Activated CD8-positive, alpha-beta memory T cell treated with anti-CD3 and anti-CD28 coated beads, Interleukin-2, amount 50 U/mL, for 4 hours (primary cell): ENCODE results near the gene SNPH.

Experiments
- DNase-seq: peaks from one replicate; pipeline ENCODE4 v3.0.0-alpha.2; 2020

The SNPH gene

DNA sequence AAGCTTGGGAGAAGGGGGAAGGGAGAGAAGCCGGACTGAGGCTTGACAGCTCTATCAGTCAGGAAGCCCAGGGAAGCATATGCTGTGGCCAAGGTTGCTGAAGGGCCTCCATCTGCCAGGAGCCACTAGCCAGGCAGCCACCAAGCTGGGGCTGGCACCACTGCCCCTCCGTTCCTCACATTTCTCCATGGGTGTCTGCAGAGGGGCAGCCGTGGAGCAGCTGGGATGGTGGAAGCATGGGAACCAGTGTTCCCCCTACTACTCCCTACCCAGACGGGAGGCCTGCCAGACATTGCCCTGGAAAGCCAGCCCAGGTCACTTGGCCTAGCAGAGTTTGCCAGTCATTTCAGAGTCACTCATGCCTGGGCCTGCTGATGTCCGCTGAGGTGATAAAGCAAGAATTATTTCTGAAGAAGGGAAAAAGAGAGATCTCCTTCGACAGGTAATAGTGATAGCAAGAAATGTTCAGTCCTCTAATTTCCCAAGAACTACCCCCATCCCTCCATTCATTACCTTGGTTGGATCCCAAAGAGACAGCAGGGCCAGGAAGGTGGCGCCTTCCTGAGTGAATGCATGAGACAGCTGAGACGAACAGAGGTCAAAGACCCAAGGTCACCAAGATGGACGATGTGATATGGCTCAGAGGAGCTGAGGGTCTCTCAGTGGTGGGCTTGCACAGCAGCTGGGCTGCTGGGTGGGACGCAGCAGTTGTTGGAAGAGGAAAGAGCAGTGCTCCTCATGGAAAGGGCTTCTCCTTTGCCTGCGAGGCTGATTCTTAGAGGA, 21.9 kb downstream of the SNPH start:
- DNase-seq: no peak

DNA sequence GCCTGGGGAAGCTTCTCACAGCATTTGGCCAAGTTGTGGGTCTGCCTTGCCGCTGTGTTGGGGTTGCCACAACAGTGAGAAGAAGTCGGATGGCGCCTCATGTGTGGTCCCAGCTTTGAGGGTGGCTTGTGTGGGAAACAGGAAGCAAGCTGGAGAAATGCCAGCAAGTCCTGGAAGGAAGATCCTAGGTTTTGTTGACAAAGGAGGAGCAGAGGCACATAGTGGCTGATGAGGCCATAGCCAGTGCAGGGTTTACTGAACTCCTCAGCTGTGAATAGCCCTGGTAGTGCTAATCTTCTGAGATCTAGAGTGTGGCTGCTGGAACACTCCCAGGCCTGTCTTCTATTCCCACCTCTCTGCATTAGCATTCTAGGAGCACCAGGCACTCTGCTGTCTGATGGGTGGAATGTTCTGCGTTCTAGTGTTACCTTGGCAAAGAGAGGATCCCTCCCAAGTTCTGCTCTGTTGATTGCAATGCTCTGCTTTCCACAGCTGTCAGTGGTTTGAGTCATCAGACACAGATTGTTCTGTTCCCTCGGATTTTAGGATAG, 25.2 kb downstream of the SNPH start:
- no peak for DNase-seq

DNA sequence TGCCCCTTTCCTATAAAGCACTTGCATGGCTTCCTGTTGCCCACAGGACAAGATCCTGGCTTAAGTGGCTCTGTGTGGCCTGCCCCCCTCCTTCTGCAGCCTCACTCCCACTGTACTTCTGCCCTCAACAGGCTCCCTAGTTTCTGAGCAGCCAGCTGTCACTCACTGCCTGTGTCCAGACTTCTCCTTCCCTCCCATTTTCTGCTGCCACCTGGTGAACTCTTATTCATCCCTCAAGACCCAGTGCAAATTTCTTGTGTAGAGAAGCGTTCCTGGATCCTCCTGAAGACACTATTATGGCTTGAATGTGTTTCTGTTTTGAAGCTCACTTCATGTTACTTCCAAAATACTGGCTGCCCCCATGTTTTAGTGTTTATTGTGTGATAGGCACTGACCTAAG, 26.5 kb downstream of the SNPH start:
- no peak for DNase-seq

DNA sequence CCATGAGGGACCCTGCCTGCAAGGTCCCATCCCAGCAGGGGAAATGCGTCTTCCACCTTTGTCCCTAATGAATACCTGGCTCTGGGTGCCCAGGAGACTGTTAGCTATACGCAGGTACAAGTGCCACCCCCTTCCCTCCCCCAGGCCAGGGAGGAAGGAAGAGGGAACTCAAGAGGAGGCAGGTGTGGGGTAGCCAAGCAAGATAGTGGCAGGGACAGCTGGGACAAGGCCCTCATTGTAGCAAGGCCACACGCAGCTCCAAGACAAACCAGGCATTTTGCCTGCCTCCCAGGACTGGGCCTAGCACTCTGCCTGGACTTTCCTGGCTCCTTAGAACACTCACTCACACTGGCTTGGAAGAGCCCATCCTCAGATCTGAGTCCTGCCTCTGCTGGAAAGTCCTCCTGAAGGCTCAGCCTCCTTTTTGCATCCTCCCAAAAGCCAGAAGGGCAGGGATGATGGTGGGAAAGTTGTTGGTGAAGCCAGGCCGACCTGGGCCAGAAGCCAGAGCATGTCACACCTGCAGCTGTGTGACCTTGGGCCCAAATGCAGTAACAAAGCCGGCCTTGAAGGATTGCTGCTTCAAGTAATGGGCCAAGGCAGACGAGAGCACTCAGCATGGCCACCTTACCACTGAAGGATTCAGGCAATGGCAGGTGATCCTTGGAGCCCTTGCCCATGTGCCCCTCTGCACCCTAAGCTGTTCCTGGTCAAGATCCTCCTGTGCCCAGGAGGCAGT, 27.7 kb downstream of the SNPH start:
- no peak for DNase-seq

DNA sequence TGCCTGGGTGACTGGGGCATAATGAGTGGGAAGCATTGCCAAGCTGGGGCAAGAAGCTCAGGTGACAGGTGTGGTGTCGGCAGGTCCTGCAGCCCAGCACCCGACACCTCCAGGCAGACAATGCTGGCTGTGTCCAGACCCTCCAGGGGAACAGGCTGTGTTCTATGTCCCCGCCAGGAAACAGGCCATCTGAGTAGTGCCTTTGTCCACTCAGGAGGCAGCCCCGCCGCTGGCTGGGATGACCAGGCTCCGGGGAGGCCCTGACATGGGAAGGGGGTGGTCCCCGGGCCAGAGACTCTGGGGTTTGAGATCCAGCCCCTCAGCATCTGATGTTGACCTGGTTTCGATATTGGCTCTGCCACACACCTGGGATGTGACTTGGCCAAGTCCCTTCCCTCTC, 28.4 kb downstream of the SNPH start:
- DNase-seq: no peak

DNA sequence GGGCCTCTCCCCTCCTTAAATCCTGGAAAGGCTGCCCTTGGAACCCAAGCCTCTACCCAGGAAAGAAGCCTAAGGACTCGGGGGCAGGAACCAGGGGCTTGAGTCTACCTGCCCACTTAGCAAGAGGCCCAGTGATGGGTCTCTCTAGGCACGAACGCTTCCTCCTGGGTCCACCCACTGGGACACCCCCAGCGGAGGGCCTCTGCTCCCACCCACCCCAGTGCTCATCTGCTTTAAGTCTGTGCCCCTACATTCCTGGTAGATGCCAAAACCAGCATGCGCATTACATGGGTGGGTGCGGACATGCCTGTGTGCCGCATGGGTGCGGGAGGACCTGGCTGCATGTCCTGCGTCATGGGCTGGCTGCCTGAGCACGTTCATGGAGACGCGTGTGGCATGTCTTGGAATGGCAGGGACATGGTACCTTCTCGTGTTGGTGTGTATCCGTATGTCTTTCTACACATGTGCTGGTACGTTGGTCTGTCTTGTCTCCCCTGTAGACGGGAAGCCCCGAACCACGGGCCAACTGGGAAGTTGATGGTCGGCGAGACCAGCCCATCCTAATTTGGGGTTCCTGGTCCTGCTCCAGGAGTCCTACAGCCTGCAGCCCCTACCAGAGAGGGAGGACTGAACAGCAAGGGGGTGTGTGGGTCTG, 29.3 kb downstream of the SNPH start:
- DNase-seq: no peak

DNA sequence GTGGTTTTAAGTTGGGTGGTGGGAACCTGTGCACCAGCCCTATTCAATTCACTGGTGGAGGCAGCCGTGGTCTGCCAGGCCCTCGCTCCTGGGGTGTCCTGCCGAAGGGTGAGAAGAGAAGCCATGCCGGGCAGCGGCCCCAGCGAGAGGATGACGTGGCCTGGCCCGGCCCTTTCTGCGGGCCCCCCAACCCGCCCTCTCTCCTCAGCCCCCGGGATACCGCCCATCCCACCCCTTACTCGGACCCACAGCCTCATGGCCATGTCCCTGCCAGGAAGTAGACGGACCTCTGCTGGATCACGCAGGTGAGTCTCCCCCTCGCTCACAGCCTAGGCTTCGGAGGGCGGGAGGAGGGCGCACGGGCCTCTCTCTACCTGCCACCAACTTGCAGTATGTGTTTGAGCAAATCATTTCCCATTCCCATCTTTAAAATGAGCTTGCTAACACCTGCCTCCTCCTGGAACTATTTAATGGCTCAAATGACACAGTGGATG, 30.1 kb downstream of the SNPH start:
- no peak for DNase-seq

DNA sequence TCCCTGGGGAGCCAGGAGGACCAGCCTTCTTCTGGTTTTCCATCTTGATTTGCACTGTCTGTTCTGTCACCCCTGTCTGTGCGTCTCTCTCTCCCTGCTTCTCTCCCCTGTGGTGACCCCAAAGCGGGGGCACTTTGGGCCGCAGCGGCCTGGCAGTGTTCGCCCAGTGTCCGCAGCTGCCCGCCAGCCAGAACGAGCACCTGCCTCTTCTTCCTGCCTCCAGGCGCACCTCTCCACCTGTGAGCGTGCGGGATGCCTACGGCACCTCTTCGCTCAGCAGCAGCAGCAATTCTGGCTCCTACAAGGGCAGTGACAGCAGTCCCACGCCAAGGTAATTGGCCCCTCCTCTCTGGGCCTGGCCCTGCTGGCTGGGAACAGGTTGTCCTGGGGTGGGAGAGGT, 30.8 kb downstream of the SNPH start:
- DNase-seq: no peak

DNA sequence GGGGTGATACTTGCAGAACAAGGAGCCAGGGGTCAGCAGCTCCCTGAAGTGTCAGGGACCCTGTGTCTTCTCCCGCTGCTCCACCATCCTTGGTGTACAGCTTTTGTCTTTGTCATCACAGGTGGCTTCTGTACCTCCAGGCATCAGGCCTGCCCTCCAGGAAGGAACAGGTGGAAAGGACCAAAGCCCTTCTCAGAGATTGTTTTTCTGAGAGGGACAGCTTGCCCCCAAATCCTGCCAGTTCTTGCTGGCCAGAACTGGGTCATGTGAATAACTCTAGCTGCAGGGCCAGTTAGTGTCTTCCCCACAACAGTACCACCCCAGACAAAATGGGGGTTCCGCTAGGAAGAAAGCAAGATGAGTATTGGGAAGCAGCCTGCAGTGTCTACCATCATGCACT, 31.4 kb downstream of the SNPH start:
- DNase-seq: no peak

DNA sequence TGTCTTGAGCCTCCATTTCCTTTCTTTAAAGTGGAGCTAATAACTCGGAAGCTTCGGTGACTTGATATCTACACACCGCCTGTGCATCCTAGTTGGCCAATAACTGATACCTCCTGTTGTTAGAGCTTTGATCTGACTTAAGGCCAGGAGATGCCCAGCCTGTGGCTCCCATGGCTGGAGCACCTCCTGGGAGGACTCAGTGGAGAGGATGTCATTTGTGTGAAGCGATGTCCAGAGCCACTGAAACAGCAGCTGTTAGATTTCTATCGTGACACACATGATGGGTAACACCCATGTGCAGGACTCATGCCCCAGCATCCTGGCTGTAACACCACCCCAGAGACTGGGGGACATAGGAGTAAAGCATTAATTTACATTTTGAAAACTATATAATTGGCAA, 32.1 kb downstream of the SNPH start:
- DNase-seq: no peak

DNA sequence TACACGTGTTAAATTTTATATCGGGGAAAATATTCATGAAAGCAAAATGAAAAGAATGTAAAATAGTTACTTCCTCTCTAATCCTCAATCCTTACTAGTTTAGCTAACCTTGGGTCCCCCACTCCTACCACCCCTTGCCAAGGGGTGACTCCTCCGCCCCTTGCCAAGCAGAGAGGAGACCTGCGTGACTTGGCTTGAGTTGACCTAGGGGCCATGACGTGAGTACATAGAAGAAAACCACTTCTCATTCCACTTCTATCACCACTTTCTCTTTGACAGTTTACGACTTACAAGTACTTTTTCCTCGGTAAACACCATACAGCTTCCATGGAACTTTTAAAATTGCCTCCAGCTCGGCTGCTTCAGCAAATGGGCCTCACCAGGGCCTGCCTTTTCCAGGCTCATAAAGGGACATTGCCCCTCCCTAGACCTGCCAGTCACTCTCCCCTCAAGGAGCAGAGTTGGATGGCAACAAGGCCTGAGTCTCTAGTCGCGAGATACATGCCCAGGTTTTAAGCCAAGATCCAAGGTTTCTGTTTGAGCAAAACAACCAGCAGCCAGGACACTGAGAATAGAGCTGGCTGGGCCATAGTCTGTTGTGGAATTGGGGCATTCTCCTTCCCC, 32.9 kb downstream of the SNPH start:
- no peak for DNase-seq

DNA sequence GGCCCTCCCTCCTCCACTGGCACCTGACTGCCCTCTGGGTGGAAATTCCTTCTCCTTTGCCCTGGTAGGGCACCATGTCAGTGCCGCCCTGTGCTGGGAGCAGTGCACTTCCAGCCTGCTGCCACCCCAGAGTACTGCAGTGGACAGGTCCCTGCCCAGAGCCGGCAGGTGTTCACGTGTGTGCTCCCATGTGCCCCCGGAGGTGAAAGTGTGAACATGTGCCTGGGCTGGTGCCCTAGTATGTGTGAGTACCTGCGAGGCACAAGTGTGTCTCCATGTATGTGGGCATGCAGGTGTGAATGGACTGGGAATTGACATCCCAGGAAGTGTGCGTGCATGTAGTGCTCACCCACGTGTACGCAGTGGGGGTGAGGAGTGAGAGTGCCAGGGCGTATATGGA, 33.4 kb downstream of the SNPH start:
- DNase-seq: peak; percentile 36

DNA sequence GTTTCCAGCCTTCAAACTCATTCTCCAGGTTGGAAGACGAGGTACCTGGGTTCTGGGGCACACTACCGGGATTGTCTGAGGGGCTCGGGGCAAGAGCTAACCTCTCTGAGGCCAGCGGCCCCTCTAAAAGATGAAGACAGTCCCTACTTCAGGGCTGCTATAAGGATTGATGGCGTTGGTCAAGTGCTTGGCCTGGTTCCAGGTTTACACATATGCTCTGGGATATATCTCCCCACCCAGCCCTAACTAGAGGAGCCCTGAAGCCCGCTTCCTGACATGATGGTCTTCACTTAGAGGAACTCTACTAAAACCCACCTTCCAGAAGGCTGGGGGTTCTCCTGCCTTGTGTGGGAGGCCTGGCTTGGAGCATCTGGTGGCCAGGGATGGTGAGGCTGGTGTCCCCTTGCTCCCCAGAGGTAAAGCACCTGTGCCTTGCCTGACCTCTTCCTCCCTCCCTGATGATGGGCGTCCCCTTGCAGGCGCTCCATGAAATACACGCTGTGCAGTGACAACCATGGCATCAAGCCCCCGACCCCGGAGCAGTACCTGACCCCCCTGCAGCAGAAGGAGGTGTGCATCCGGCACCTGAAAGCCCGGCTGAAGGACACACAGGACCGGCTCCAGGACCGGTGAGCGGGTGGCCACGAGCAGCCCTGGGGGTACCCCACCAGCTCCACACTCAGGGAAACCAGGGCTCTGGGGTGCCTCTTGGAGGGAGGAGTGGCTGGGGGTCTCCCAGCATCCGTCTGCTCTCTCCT, 34.2 kb downstream of the SNPH start:
- DNase-seq: no peak

DNA sequence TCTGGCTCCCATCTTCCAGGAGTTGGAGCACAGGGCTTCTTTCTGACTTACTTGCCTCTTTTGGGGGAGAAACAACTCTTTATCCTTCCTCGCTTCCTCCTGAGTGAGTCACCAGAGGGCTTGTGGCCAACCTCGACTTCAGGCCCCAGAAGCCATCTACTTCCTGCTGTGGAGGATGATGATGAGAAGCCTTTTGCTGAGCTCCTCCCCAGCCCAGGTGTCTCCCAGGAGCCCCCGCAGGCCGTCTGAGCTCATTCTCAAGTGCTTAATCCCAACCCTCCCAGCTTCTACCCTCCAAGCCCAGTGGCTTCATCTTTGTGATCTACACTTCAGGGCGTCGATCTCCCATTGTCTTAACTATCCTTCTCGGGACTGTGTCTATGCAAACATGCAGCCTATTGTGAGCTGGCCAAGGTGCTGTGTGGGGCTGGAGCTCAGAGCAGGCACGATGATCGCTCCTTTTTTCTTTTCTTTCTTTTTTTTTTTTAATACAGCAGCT, 35.0 kb downstream of the SNPH start:
- DNase-seq: peak; percentile 60

DNA sequence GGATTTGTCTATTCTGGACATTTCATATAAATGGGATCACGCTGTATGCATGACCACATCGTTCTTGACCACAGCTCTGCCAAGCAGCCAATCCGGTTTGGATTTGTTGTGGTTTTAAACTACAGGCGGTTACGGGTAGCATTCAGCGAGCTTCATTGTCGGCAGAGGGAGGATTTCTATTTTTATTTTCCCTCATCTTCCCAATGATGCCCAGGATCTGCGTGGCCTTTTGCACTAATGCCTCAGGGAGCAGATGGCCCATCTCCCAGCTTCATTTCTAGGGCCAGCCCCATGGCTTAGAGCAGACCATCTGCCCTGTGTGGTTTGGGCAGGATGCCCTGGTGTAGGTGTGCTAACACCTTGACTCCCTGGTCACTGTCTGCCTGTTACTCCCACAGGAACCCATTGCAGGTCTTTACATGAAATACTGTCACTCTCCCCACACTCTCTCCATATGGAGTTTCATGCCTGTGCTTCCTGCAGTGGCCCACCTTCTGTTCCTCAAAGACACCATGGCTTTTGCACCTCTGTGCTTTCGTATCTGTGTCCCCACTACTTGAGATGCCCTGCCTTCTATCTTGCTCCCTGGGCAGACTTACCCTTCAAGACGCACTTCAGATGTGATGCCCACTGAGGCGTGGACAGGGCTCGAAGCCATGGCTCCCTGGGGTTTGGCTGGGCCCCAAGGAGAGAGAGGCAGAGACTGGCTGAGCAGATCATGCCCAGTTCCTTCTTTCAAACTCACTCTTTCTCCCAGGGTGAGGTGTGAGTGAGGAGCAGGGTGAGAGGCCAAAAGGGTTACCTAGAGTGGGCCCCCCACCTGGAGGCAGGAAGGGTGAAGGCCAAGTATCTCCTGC, 36.8 kb downstream of the SNPH start:
- no peak for DNase-seq

DNA sequence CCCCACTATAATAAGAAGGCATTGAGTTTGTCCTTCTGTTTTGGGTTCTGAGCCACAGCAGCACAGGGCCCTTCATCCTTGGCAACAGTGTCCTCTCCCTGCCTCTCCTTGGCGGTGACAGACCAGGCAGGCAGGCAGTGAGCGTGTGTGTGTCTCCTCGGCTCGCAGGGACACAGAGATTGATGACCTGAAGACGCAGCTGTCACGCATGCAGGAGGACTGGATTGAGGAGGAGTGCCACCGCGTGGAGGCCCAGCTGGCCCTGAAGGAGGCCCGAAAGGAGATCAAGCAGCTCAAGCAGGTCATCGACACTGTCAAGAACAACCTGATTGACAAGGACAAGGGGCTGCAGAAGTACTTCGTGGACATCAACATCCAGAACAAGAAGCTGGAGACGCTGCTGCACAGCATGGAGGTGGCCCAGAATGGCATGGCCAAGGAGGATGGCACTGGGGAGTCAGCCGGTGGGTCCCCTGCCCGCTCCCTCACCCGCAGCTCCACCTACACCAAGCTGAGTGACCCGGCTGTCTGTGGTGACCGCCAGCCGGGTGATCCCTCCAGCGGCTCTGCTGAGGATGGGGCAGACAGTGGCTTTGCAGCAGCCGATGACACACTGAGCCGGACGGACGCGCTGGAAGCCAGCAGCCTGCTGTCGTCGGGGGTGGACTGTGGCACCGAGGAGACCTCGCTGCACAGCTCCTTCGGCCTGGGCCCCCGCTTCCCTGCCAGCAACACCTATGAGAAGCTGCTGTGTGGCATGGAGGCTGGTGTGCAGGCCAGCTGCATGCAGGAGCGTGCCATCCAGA, 38.8 kb downstream of the SNPH start:
- DNase-seq: no peak

DNA sequence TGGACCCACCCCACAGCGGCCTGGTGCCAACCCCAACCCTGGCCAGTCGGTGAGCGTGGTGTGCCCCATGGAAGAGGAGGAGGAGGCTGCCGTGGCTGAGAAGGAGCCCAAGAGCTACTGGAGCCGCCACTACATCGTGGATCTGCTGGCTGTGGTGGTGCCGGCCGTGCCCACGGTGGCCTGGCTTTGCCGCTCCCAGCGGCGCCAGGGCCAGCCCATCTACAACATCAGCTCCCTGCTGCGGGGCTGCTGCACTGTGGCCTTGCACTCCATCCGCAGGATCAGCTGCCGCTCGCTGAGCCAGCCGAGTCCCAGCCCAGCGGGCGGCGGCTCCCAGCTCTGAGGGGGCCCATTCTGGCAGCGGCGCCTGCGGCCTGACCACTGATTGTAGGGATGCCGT, 39.6 kb downstream of the SNPH start:
- no peak for DNase-seq

DNA sequence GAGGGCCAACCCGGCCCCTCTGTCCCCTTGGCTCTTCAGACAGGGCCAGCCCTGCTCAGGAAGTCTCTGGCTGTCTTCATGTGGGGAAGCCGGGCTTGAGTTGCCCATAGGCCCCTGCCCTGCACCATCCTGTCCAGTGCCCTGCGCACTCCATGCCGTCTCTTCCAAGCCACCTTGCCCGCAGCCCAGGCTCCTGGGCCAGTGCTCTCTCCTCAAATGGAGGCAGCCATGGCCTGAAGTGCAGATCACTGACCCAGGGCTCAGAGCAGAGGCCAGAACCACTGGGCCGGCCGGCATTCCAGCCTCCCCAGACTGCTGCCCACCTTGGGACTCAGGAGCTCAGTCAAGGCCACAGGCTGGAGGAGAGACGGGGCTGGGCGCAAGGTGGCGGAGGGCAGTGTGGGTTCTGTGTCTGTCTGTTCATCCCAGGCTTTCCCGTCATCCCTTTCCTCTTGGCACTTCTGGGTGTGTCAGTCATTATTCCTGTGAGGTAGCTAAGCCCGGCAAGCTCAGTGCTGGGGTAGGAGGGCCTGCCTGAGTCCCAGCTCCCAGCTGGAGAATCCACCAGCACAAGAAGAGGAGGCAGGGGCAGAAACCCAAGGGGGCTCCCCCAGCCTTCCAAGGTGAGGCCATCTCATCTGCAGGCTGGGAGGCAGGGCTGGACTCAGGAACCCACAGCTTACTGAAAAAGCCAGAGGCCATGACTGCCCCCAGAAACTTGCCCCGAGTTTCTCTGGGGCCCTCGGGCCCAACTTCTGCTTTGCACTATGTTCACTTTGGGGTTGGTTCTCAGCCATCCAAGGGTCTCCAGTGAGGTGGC, 40.4 kb downstream of the SNPH start:
- no peak for DNase-seq

DNA sequence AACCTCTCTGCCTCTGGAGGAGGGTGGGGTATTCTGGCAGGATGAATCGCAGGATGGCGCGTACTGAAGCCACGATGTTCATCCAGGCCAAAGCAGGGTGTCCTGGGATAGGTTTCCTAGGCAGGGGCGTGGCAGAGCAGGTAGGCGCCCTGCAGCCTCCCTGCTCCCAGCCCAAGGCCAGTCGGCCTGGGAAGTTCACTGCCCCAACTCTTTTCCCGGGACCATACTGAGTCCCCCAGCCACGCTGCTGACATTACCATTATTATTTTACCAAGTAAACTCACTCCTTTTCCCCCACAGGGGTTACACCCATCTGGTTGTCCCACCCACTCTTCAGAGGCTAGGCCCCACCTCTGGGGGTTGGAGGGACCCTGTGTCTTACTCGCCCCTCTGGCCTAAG, 41.1 kb downstream of the SNPH start:
- DNase-seq: no peak
